ENCODE results near the gene ICAM1.

Gene ICAM1

GRCh38 chr19:10286803-10287737, 16.1 kb downstream of the ICAM1 start, which contains the start of gene ICAM4:
ICAM4 (plus strand) TSS chr19:10286955; CDS start chr19:10287013, 58 bp downstream.
- Histone ChIP-seq H3K9ac (ENCODE audit: insufficient read length, low read depth) (peak within 1 kb of the TSS; percentile 78), H3K36me3 (ENCODE audit: insufficient read depth, insufficient read length, low read length) (peaks cover 28% of the 10 kb centered on the region), H3K4me1 (ENCODE audit: insufficient read depth, insufficient read length) (peaks cover 34% of the 10 kb centered on the region), H3K4me3 (ENCODE audit: insufficient read length, low read depth) (peak within 1 kb of the TSS; percentile 24), H3K9me3 (ENCODE audit: insufficient read depth, low read length) (no peaks in the 10 kb centered on the region), H3K27me3 (ENCODE audit: insufficient read depth, insufficient read length) (peaks cover 47% of the 10 kb centered on the region)
- no peak for DNase-seq (ENCODE audit: low read depth, low spot score)
- TF ChIP-seq SUZ12 (IDR thresholded peaks at IDR 0.05; ENCODE audit: extremely low read depth, insufficient read depth, insufficient read length) (no peak), YY1 (IDR thresholded peaks at IDR 0.05; ENCODE audit: insufficient read depth, insufficient read length) (no peak), ZNF274 (IDR thresholded peaks at IDR 0.05; ENCODE audit: low read depth, low read length) (no peak)

GRCh38 chr19:10288662-10289166, 17.8 kb downstream of the ICAM1 start:
- Histone ChIP-seq H3K4me1 (ENCODE audit: insufficient read depth, insufficient read length) (peaks cover 42% of the 10 kb centered on the region), H3K27me3 (ENCODE audit: insufficient read depth, insufficient read length) (peaks cover 63% of the 10 kb centered on the region), H3K36me3 (ENCODE audit: insufficient read depth, insufficient read length, low read length) (peaks cover 23% of the 10 kb centered on the region), H3K9ac (ENCODE audit: insufficient read length, low read depth) (peak overlapping the region; percentile 66), H3K9me3 (ENCODE audit: insufficient read depth, low read length) (no peaks in the 10 kb centered on the region), H3K4me3 (ENCODE audit: insufficient read length, low read depth) (peak overlapping the region; percentile 40)
- DNase-seq (ENCODE audit: low read depth, low spot score): no peak
- TF ChIP-seq SUZ12 (IDR thresholded peaks at IDR 0.05; ENCODE audit: extremely low read depth, insufficient read depth, insufficient read length) (no peak), YY1 (IDR thresholded peaks at IDR 0.05; ENCODE audit: insufficient read depth, insufficient read length) (no peak), ZNF274 (IDR thresholded peaks at IDR 0.05; ENCODE audit: low read depth, low read length) (no peak)

GRCh38 chr19:10289167-10289835, 18.4 kb downstream of the ICAM1 start:
- H3K4me3 ChIP-seq (ENCODE audit: insufficient read length, low read depth): peak overlapping the region; percentile 40
- peaks cover 43% of the 10 kb centered on the region for H3K4me1 ChIP-seq (ENCODE audit: insufficient read depth, insufficient read length)
- peaks cover 17% of the 10 kb centered on the region for H3K36me3 ChIP-seq (ENCODE audit: insufficient read depth, insufficient read length, low read length)
- no peak for DNase-seq (ENCODE audit: low read depth, low spot score)
- TF ChIP-seq SUZ12 (IDR thresholded peaks at IDR 0.05; ENCODE audit: extremely low read depth, insufficient read depth, insufficient read length) (peak; percentile 8), ZNF274 (IDR thresholded peaks at IDR 0.05; ENCODE audit: low read depth, low read length) (no peak)
- H3K9ac ChIP-seq (ENCODE audit: insufficient read length, low read depth): peak overlapping the region; percentile 66
- H3K9me3 ChIP-seq (ENCODE audit: insufficient read depth, low read length): no peaks in the 10 kb centered on the region
- H3K27me3 ChIP-seq (ENCODE audit: insufficient read depth, insufficient read length): peaks cover 69% of the 10 kb centered on the region

- no peaks in the 10 kb centered on the region for H3K9me3 ChIP-seq (ENCODE audit: insufficient read depth, low read length)
- TF ChIP-seq SUZ12 (IDR thresholded peaks at IDR 0.05; ENCODE audit: extremely low read depth, insufficient read depth, insufficient read length) (no peak), ZNF274 (IDR thresholded peaks at IDR 0.05; ENCODE audit: low read depth, low read length) (no peak), YY1 (IDR thresholded peaks at IDR 0.05; ENCODE audit: insufficient read depth, insufficient read length) (no peak)
- H3K9ac ChIP-seq (ENCODE audit: insufficient read length, low read depth): peak within 1 kb of the TSS; percentile 68
- no peak for DNase-seq (ENCODE audit: low read depth, low spot score)
- H3K36me3 ChIP-seq (ENCODE audit: insufficient read depth, insufficient read length, low read length): peaks cover 11% of the 10 kb centered on the region
- peaks cover 45% of the 10 kb centered on the region for H3K4me1 ChIP-seq (ENCODE audit: insufficient read depth, insufficient read length)
- H3K4me3 ChIP-seq (ENCODE audit: insufficient read length, low read depth): peak within 1 kb of the TSS; percentile 51
- H3K27me3 ChIP-seq (ENCODE audit: insufficient read depth, insufficient read length): peaks cover 75% of the 10 kb centered on the region
Observed at GRCh38 chr19:10289836-10290356, 19.0 kb downstream of the ICAM1 start, which contains the start of gene ICAM5. ICAM5 (plus strand) TSS chr19:10289952; CDS start chr19:10290044, 92 bp downstream.

- H3K27me3 ChIP-seq (ENCODE audit: insufficient read depth, insufficient read length): peaks cover 80% of the 10 kb centered on the region
- H3K9ac ChIP-seq (ENCODE audit: insufficient read length, low read depth): peak overlapping the region; percentile 68
- peak overlapping the region; percentile 51 for H3K4me3 ChIP-seq (ENCODE audit: insufficient read length, low read depth)
- DNase-seq (ENCODE audit: low read depth, low spot score): no peak
- no peak for TF ChIP-seq YY1 (IDR thresholded peaks at IDR 0.05; ENCODE audit: insufficient read depth, insufficient read length)
- TF ChIP-seq ZNF274 (IDR thresholded peaks at IDR 0.05; ENCODE audit: low read depth, low read length): no peak
- TF ChIP-seq SUZ12 (IDR thresholded peaks at IDR 0.05; ENCODE audit: extremely low read depth, insufficient read depth, insufficient read length): no peak
- peaks cover 50% of the 10 kb centered on the region for H3K4me1 ChIP-seq (ENCODE audit: insufficient read depth, insufficient read length)
- H3K9me3 ChIP-seq (ENCODE audit: insufficient read depth, low read length): no peaks in the 10 kb centered on the region
- peaks cover 6% of the 10 kb centered on the region for H3K36me3 ChIP-seq (ENCODE audit: insufficient read depth, insufficient read length, low read length)
Observed at GRCh38 chr19:10290357-10290875, 19.5 kb downstream of the ICAM1 start.

GRCh38 chr19:10290876-10291553, 20.1 kb downstream of the ICAM1 start:
- no peak for DNase-seq (ENCODE audit: low read depth, low spot score)
- no peaks in the 10 kb centered on the region for H3K9me3 ChIP-seq (ENCODE audit: insufficient read depth, low read length)

More at GRCh38 chr19:10290876-10291553, 20.1 kb downstream of the ICAM1 start:
- H3K36me3 ChIP-seq (ENCODE audit: insufficient read depth, insufficient read length, low read length): peaks cover under 1% of the 10 kb centered on the region
- H3K4me3 ChIP-seq (ENCODE audit: insufficient read length, low read depth): peak overlapping the region; percentile 51
- TF ChIP-seq YY1 (IDR thresholded peaks at IDR 0.05; ENCODE audit: insufficient read depth, insufficient read length) (no peak), ZNF274 (IDR thresholded peaks at IDR 0.05; ENCODE audit: low read depth, low read length) (no peak), SUZ12 (IDR thresholded peaks at IDR 0.05; ENCODE audit: extremely low read depth, insufficient read depth, insufficient read length) (no peak)
- peak overlapping the region; percentile 72 for H3K9ac ChIP-seq (ENCODE audit: insufficient read length, low read depth)
- peaks cover 53% of the 10 kb centered on the region for H3K4me1 ChIP-seq (ENCODE audit: insufficient read depth, insufficient read length)
- H3K27me3 ChIP-seq (ENCODE audit: insufficient read depth, insufficient read length): peaks cover 86% of the 10 kb centered on the region
